Naive thymus-derived CD4-positive, alpha-beta T cell (primary cell): ENCODE results near the gene PTPRM. TPM values are rescaled to one million over a fixed set of nuclear protein-coding genes. Genes with fewer than 3 reads are reported as not detected.
A peak's percentile ranks its signal among the peaks of the same experiment; 100 is the strongest.

ENCODE experiments used
- ATAC-seq: fragments of 150-1000 bp; cut with Tn5 transposase; 2 replicates; pipeline ENCODE4 v1.10.0; 2021; ENCODE audit warnings: mild to moderate bottlenecking, moderate library complexity
- CTCF ChIA-PET: fragments of 350-600 bp; sonication (Branson Sonifier 250); formaldehyde crosslinking; loops from one replicate; lab custom pipeline; 2021; ENCODE audit warnings: antibody characterized with exemption; lab: Charles Lee
- POLR2A ChIA-PET: fragments of 350-600 bp; sonication (Branson Sonifier 250); formaldehyde crosslinking; loops from one replicate; lab custom pipeline; 2021; ENCODE audit warnings: antibody characterized with exemption, inconsistent platforms; lab: Charles Lee
- DNase-seq, 9 donors: peaks; one replicate each; pipeline versions ENCODE4 v3.0.0 to v3.0.0-alpha.2; 2020 to 2022; ENCODE audit warnings: mixed read lengths in 1 of 9
- H3K27ac ChIP-seq: one replicate; pipeline ENCODE4 v1.7.0; 2013; ENCODE audit warnings: mild to moderate bottlenecking, low read depth, low read length, moderate library complexity
- H3K27me3 ChIP-seq, 2 donors: one replicate each; pipeline ENCODE4 v1.7.0; 2013; ENCODE audit warnings: low read length in 2 of 2, mild to moderate bottlenecking in 2 of 2, moderate library complexity in 2 of 2; ENCODE audit not compliant: control insufficient read depth in 2 of 2, insufficient read depth in 2 of 2
- H3K36me3 ChIP-seq, 3 experiments: 1 replicate in 2 of 3; 2 replicates in 1 of 3; pipeline ENCODE4 v1.7.0; 2013; ENCODE audit warnings: low read length in 3 of 3, mild to moderate bottlenecking in 3 of 3, moderate library complexity in 1 of 3; ENCODE audit not compliant: insufficient read depth in 3 of 3, control insufficient read depth in 2 of 3
- H3K4me1 ChIP-seq, 2 donors: one replicate each; pipeline ENCODE4 v1.7.0; 2013; ENCODE audit warnings: low read length in 2 of 2, mild to moderate bottlenecking in 2 of 2, moderate library complexity in 1 of 2; ENCODE audit not compliant: control insufficient read depth in 2 of 2, insufficient read depth in 2 of 2
- H3K4me3 ChIP-seq: 2 replicates; pipeline ENCODE4 v1.7.0; 2013; ENCODE audit warnings: mild to moderate bottlenecking, low read length
- H3K9me3 ChIP-seq, 3 experiments: 1 replicate in 2 of 3; 2 replicates in 1 of 3; pipeline ENCODE4 v1.7.0; 2013; ENCODE audit warnings: low read length in 3 of 3; ENCODE audit not compliant: control insufficient read depth in 2 of 3
- H3K27ac Mint-ChIP-seq, 9 donors: one replicate each; pipeline ENCODE4 v1.8.0; 2020 to 2022; ENCODE audit warnings: mixed read lengths in 9 of 9, mild to moderate bottlenecking in 8 of 9, moderate library complexity in 5 of 9, inconsistent platforms in 2 of 9
- H3K27me3 Mint-ChIP-seq, 5 donors: one replicate each; pipeline ENCODE4 v1.8.0; 2021 to 2022; ENCODE audit warnings: mixed read lengths in 5 of 5, mild to moderate bottlenecking in 1 of 5
- H3K36me3 Mint-ChIP-seq, 5 donors: one replicate each; pipeline ENCODE4 v1.8.0; 2020 to 2022; ENCODE audit warnings: mixed read lengths in 5 of 5, mild to moderate bottlenecking in 3 of 5, inconsistent platforms in 1 of 5
- H3K4me1 Mint-ChIP-seq, 7 donors: one replicate each; pipeline ENCODE4 v1.8.0; 2020 to 2022; ENCODE audit warnings: mixed read lengths in 7 of 7, mild to moderate bottlenecking in 3 of 7, inconsistent platforms in 1 of 7
- H3K4me3 Mint-ChIP-seq, 10 donors: one replicate each; pipeline ENCODE4 v1.8.0; 2020 to 2022; ENCODE audit warnings: mild to moderate bottlenecking in 10 of 10, mixed read lengths in 10 of 10, moderate library complexity in 6 of 10, inconsistent platforms in 2 of 10
- H3K9me3 Mint-ChIP-seq, 11 donors: one replicate each; pipeline ENCODE4 v1.8.0; 2020 to 2022; ENCODE audit warnings: mixed read lengths in 11 of 11, mild to moderate bottlenecking in 4 of 11, inconsistent platforms in 1 of 11, moderate library complexity in 1 of 11
- intact Hi-C, 2 donors: fragments of 100-400 bp; cut with micrococcal nuclease; formaldehyde crosslinking; loops; one replicate each; pipeline ENCODE4 v1.15.1; 2023
- polyA plus RNA-seq, 2 donors: library from polyadenylated mRNA; unstranded; fragments of 300-500 nt; fragmentation: Illumina TruSeq; gene quantifications; one replicate each; pipeline ENCODE4 v1.2.3, GENCODE V29; 2021
- total RNA-seq, 6 experiments: library from RNA in 5 of 6; stranded (reverse) in 5 of 6; gene quantifications; 1 replicate in 5 of 6; 2 replicates in 1 of 6; pipeline ENCODE4 v1.2.3 and lab custom pipeline; 2021 to 2026

The PTPRM gene
- total and polyA plus RNA-seq, 7 experiments from 2014 or later: 3.8 to 21.2 (median 8.4) TPM

GRCh38 chr18:7614042-7614441 lies 46.9 kb downstream of the PTPRM start:
- no peak overlapping the region for H3K27ac ChIP-seq
- no peaks in the 10 kb centered on the region for H3K9me3 ChIP-seq
- Mint-ChIP-seq H3K4me3 (no peak overlapping the region), H3K27ac (no peak overlapping the region), H3K9me3 (no peaks in the 10 kb centered on the region), H3K4me1 (no peaks in the 10 kb centered on the region), H3K36me3 (no peaks in the 10 kb centered on the region), H3K27me3 (peaks cover 0 to 12% (median 4%) of the 10 kb centered on the region in 5 donors)
- ATAC-seq (no peak), DNase-seq (no peak)
- no peaks in the 10 kb centered on the region for H3K4me1 ChIP-seq
- ChIA-PET CTCF (no interaction called here), POLR2A (no interaction called here)
- intact Hi-C loops: no loop called here
- no peaks in the 10 kb centered on the region for H3K27me3 ChIP-seq
- no peak overlapping the region for H3K4me3 ChIP-seq
- no peaks in the 10 kb centered on the region for H3K36me3 ChIP-seq

- Mint-ChIP-seq H3K27ac (no peak overlapping the region), H3K4me1 (no peaks in the 10 kb centered on the region), H3K4me3 (no peak overlapping the region), H3K27me3 (peaks cover 0 to 8% (median 4%) of the 10 kb centered on the region in 5 donors), H3K9me3 (no peaks in the 10 kb centered on the region), H3K36me3 (no peaks in the 10 kb centered on the region)
- no peak overlapping the region for H3K27ac ChIP-seq
- ATAC-seq (peak; percentile 8), DNase-seq (no peak)
- ChIA-PET POLR2A (no interaction called here), CTCF (no interaction called here)
- no peaks in the 10 kb centered on the region for H3K27me3 ChIP-seq
- H3K4me3 ChIP-seq: no peak overlapping the region
- no peaks in the 10 kb centered on the region for H3K4me1 ChIP-seq
- H3K36me3 ChIP-seq: no peaks in the 10 kb centered on the region
- H3K9me3 ChIP-seq: no peaks in the 10 kb centered on the region
- intact Hi-C loops: no loop called here
Measured at GRCh38 chr18:7615840-7616239, 48.7 kb downstream of the PTPRM start.

- Mint-ChIP-seq H3K27me3 (peaks cover 0 to 7% (median 3%) of the 10 kb centered on the region in 5 donors), H3K36me3 (no peaks in the 10 kb centered on the region), H3K4me3 (no peak overlapping the region), H3K27ac (no peak overlapping the region), H3K4me1 (no peaks in the 10 kb centered on the region), H3K9me3 (no peaks in the 10 kb centered on the region)
- POLR2A ChIA-PET: no interaction called here
- H3K4me1 ChIP-seq: no peaks in the 10 kb centered on the region
- H3K27me3 ChIP-seq: no peaks in the 10 kb centered on the region
- ATAC-seq: no peak
- CTCF ChIA-PET: no interaction called here
- no peak overlapping the region for H3K27ac ChIP-seq
- no peak overlapping the region for H3K4me3 ChIP-seq
- DNase-seq: no peak
- intact Hi-C loops: no loop called here
- H3K36me3 ChIP-seq: no peaks in the 10 kb centered on the region
- H3K9me3 ChIP-seq: no peaks in the 10 kb centered on the region
Measured at GRCh38 chr18:7616661-7617060, 49.5 kb downstream of the PTPRM start.

GRCh38 chr18:7617738-7618422 lies 50.8 kb downstream of the PTPRM start:
- Histone ChIP-seq H3K9me3 (no peaks in the 10 kb centered on the region), H3K4me1 (no peaks in the 10 kb centered on the region), H3K4me3 (no peak overlapping the region), H3K27me3 (no peaks in the 10 kb centered on the region), H3K36me3 (no peaks in the 10 kb centered on the region), H3K27ac (no peak overlapping the region)
- no peaks in the 10 kb centered on the region for H3K4me1 Mint-ChIP-seq
- DNase-seq: no peak
- ChIA-PET CTCF (no interaction called here), POLR2A (no interaction called here)
- H3K36me3 Mint-ChIP-seq: no peaks in the 10 kb centered on the region
- intact Hi-C loops: no loop called here
- no peak overlapping the region for H3K4me3 Mint-ChIP-seq
- H3K27me3 Mint-ChIP-seq: peaks cover 0 to 5% (median 0%) of the 10 kb centered on the region in 5 donors
- no peaks in the 10 kb centered on the region for H3K9me3 Mint-ChIP-seq
- H3K27ac Mint-ChIP-seq: no peak overlapping the region
- no peak for ATAC-seq

- no peaks in the 10 kb centered on the region for H3K27me3 Mint-ChIP-seq
- H3K4me3 Mint-ChIP-seq: no peak overlapping the region
- no peak for ATAC-seq
- H3K4me1 ChIP-seq: no peaks in the 10 kb centered on the region
- H3K27me3 ChIP-seq: no peaks in the 10 kb centered on the region
- POLR2A ChIA-PET: no interaction called here
- no peaks in the 10 kb centered on the region for H3K36me3 ChIP-seq
- H3K4me1 Mint-ChIP-seq: no peaks in the 10 kb centered on the region
- no peaks in the 10 kb centered on the region for H3K9me3 Mint-ChIP-seq
- CTCF ChIA-PET: no interaction called here
- no peak overlapping the region for H3K27ac Mint-ChIP-seq
- no peak for DNase-seq
- H3K27ac ChIP-seq: no peak overlapping the region
- intact Hi-C loops: no loop called here
- H3K4me3 ChIP-seq: no peak overlapping the region
- H3K9me3 ChIP-seq: no peaks in the 10 kb centered on the region
- no peaks in the 10 kb centered on the region for H3K36me3 Mint-ChIP-seq
Measured at GRCh38 chr18:7618891-7619442, 51.9 kb downstream of the PTPRM start.

GRCh38 chr18:7619676-7620075 lies 52.6 kb downstream of the PTPRM start:
- no peaks in the 10 kb centered on the region for H3K36me3 Mint-ChIP-seq
- intact Hi-C loops: no loop called here
- H3K27me3 ChIP-seq: no peaks in the 10 kb centered on the region
- no peaks in the 10 kb centered on the region for H3K9me3 Mint-ChIP-seq
- H3K27me3 Mint-ChIP-seq: no peaks in the 10 kb centered on the region
- POLR2A ChIA-PET: no interaction called here
- H3K27ac ChIP-seq: no peak overlapping the region
- ATAC-seq: no peak
- CTCF ChIA-PET: no interaction called here
- H3K36me3 ChIP-seq: no peaks in the 10 kb centered on the region
- H3K4me1 Mint-ChIP-seq: no peaks in the 10 kb centered on the region
- no peak overlapping the region for H3K4me3 ChIP-seq
- H3K9me3 ChIP-seq: no peaks in the 10 kb centered on the region
- no peak overlapping the region for H3K27ac Mint-ChIP-seq
- no peaks in the 10 kb centered on the region for H3K4me1 ChIP-seq
- H3K4me3 Mint-ChIP-seq: no peak overlapping the region
- DNase-seq: no peak

- intact Hi-C loops: no loop called here
- ChIA-PET POLR2A (no interaction called here), CTCF (no interaction called here)
- Histone ChIP-seq H3K4me3 (no peak overlapping the region), H3K36me3 (no peaks in the 10 kb centered on the region), H3K27me3 (no peaks in the 10 kb centered on the region), H3K27ac (no peak overlapping the region), H3K9me3 (no peaks in the 10 kb centered on the region), H3K4me1 (no peaks in the 10 kb centered on the region)
- no peaks in the 10 kb centered on the region for H3K4me1 Mint-ChIP-seq
- no peak overlapping the region for H3K27ac Mint-ChIP-seq
- DNase-seq: no peak
- no peaks in the 10 kb centered on the region for H3K27me3 Mint-ChIP-seq
- ATAC-seq: no peak
- no peaks in the 10 kb centered on the region for H3K9me3 Mint-ChIP-seq
- H3K36me3 Mint-ChIP-seq: no peaks in the 10 kb centered on the region
- H3K4me3 Mint-ChIP-seq: no peak overlapping the region
Measured at GRCh38 chr18:7622721-7623120, 55.6 kb downstream of the PTPRM start.
